ENCODE data around the gene DAGLA.
"Not testable (repeated sequence)": the region's sequence is repeated elsewhere in the genome, so short reads cannot be mapped to it uniquely, and the experiment has no call there.

The DAGLA gene

GRCh38 chr11:61679893-61680621 is at the start of gene DAGLA:
TSS of gene DAGLA (plus strand) at chr11:61680391. CDS start at chr11:61720156, 39,765 bp downstream.
- H3K4me3 ChIP-seq (ENCODE audit: low read depth, low read length) = peak within 1 kb of the TSS; percentile 37

- no peak overlapping the region for H3K4me3 ChIP-seq (ENCODE audit: low read depth, low read length)
These were observed 48.1 kb upstream of the DAGLA start for GRCh38 chr11:61632096-61632495.

- H3K4me3 ChIP-seq (ENCODE audit: low read depth, low read length) = no peak overlapping the region
These were observed 44.9 kb upstream of the DAGLA start for GRCh38 chr11:61635304-61635703.

GRCh38 chr11:61635787-61636186 is 44.4 kb upstream of the DAGLA start:
- H3K4me3 ChIP-seq (ENCODE audit: low read depth, low read length) = no peak overlapping the region

GRCh38 chr11:61636676-61637075 is 43.5 kb upstream of the DAGLA start:
- no peak overlapping the region for H3K4me3 ChIP-seq (ENCODE audit: low read depth, low read length)

GRCh38 chr11:61637277-61637676 is 42.9 kb upstream of the DAGLA start:
- no peak overlapping the region for H3K4me3 ChIP-seq (ENCODE audit: low read depth, low read length)

GRCh38 chr11:61639816-61640443 is 40.3 kb upstream of the DAGLA start:
- H3K4me3 ChIP-seq (ENCODE audit: low read depth, low read length) = no peak overlapping the region

- no peak overlapping the region for H3K4me3 ChIP-seq (ENCODE audit: low read depth, low read length)
These were observed 38.0 kb upstream of the DAGLA start for GRCh38 chr11:61642162-61642561.

GRCh38 chr11:61645179-61645868 is 34.9 kb upstream of the DAGLA start:
- H3K4me3 ChIP-seq (ENCODE audit: low read depth, low read length) = no peak overlapping the region

- no peak overlapping the region for H3K4me3 ChIP-seq (ENCODE audit: low read depth, low read length)
These were observed 32.7 kb upstream of the DAGLA start for GRCh38 chr11:61647529-61647928.

- H3K4me3 ChIP-seq (ENCODE audit: low read depth, low read length) = no peak overlapping the region
These were observed 29.2 kb upstream of the DAGLA start for GRCh38 chr11:61650781-61651571.

- no peak overlapping the region for H3K4me3 ChIP-seq (ENCODE audit: low read depth, low read length)
These were observed 28.1 kb upstream of the DAGLA start for GRCh38 chr11:61652135-61652534.

GRCh38 chr11:61654397-61654829 is 25.8 kb upstream of the DAGLA start:
- H3K4me3 ChIP-seq (ENCODE audit: low read depth, low read length) = no peak overlapping the region

GRCh38 chr11:61655266-61656159 is 24.7 kb upstream of the DAGLA start:
- H3K4me3 ChIP-seq (ENCODE audit: low read depth, low read length) = not testable (repeated sequence)

- no peak overlapping the region for H3K4me3 ChIP-seq (ENCODE audit: low read depth, low read length)
These were observed 23.7 kb upstream of the DAGLA start for GRCh38 chr11:61656347-61657077.

GRCh38 chr11:61657566-61658290 is 22.5 kb upstream of the DAGLA start:
- H3K4me3 ChIP-seq (ENCODE audit: low read depth, low read length) = no peak overlapping the region

GRCh38 chr11:61659413-61660196 is 20.6 kb upstream of the DAGLA start:
- no peak overlapping the region for H3K4me3 ChIP-seq (ENCODE audit: low read depth, low read length)

GRCh38 chr11:61660997-61661396 is 19.2 kb upstream of the DAGLA start:
- H3K4me3 ChIP-seq (ENCODE audit: low read depth, low read length) = not testable (repeated sequence)

Data from iPS-11a (cell line).